HepG2 (cell line): Measurements from ENCODE around the gene NTPCR. TPM values are rescaled to one million over a fixed set of nuclear protein-coding genes. Genes with fewer than 3 reads are reported as not detected.

Experiments
- ATAC-seq: fragments of 200-7000 bp; cut with Tn5 transposase; 3 replicates; pipeline ENCODE4 v1.9.1; 2020; ENCODE audit warnings: mild to moderate bottlenecking, moderate library complexity
- BruUV-seq: library from RNA; stranded (reverse); fragments of 400-500 nt; replicated peaks from 2 replicates; lab custom pipeline; 2021; lab: Mats Ljungman, UMichigan
- CTCF ChIA-PET: fragments of 300-600 bp; formaldehyde crosslinking; extraction: SDS; loops from one replicate; lab custom pipeline; 2021; ENCODE audit warnings: low total read pairs, inconsistent platforms, low intra/inter-chr PET ratio; lab: Yijun Ruan, JAX
- POLR2A ChIA-PET: fragments of 350-600 bp; sonication (Branson Sonifier 250); formaldehyde crosslinking; loops from one replicate; lab custom pipeline; 2020; ENCODE audit warnings: antibody characterized with exemption, inconsistent platforms; lab: Yijun Ruan, JAX
- DNase-seq: peaks from one replicate; pipeline ENCODE4 v3.0.0-alpha.2; 2015; ENCODE audit warnings: low spot score
- FAIRE-seq: peaks from 3 replicates; lab custom pipeline; 2011; peaks lifted over from hg19 to GRCh38; lab: Jason Lieb, UNC
- H2AFZ ChIP-seq: one replicate; pipeline ENCODE4 v1.6.1; 2011; ENCODE audit warnings: low read length, inconsistent platforms
- H3K27ac ChIP-seq: fragments of 300-600 bp; 3 replicates; pipeline ENCODE4 v1.8.0; 2011; ENCODE audit warnings: mixed run types, mild to moderate bottlenecking, mixed read lengths, low read length, inconsistent platforms; ENCODE audit not compliant: insufficient read depth; ENCODE audit errors: extremely low read length
- H3K27me3 ChIP-seq, 2 experiments: fragments of 200-600 bp in 1 of 2; 2 replicates in 1 of 2; 3 replicates in 1 of 2; pipeline versions ENCODE4 v1.6.0 to v1.8.0; 2011; ENCODE audit warnings: low read length in 2 of 2, mild to moderate bottlenecking in 2 of 2, moderate library complexity in 2 of 2, inconsistent platforms in 1 of 2; ENCODE audit not compliant: insufficient read depth in 2 of 2, control insufficient read depth in 1 of 2
- H3K36me3 ChIP-seq, 2 experiments: fragments of 200-600 bp in 1 of 2; replicated peaks in 1 of 2; 2 replicates in 1 of 2; 3 replicates in 1 of 2; pipeline versions ENCODE4 v1.5.1 to v1.8.0; 2011; ENCODE audit warnings: low read length in 2 of 2, inconsistent platforms in 1 of 2; ENCODE audit not compliant: insufficient read depth in 2 of 2, control insufficient read depth in 1 of 2
- H3K4me1 ChIP-seq: 2 replicates; pipeline ENCODE4 v1.5.1; 2012; ENCODE audit warnings: low read length, inconsistent platforms; ENCODE audit not compliant: insufficient read depth
- H3K4me2 ChIP-seq: 2 replicates; pipeline ENCODE4 v1.6.0; 2011; ENCODE audit warnings: low read depth, low read length, inconsistent platforms
- H3K4me3 ChIP-seq, 3 experiments: fragments of 200-600 bp in 1 of 3; sonication (generic), shearing (Covaris generic) in 1 of 3; replicated peaks in 1 of 3; 2 replicates each; pipeline ENCODE4 v1.5.1; 2011 to 2016; ENCODE audit warnings: low read length in 3 of 3, inconsistent platforms in 2 of 3, low read depth in 2 of 3, mild to moderate bottlenecking in 2 of 3, control low read depth in 1 of 3, mixed read lengths in 1 of 3; ENCODE audit not compliant: insufficient read depth in 1 of 3
- H3K79me2 ChIP-seq: one replicate; pipeline ENCODE4 v1.6.1; 2011; ENCODE audit warnings: low read length, inconsistent platforms; ENCODE audit not compliant: insufficient read depth
- H3K9ac ChIP-seq: 2 replicates; pipeline ENCODE4 v1.6.0; 2011; ENCODE audit warnings: mild to moderate bottlenecking, low read depth, low read length, inconsistent platforms; ENCODE audit not compliant: insufficient read depth
- H3K9me3 ChIP-seq: 2 replicates; pipeline ENCODE4 v1.5.1; 2012; ENCODE audit warnings: mild to moderate bottlenecking, low read length
- H4K20me1 ChIP-seq: 2 replicates; pipeline ENCODE4 v1.6.0; 2011; ENCODE audit warnings: inconsistent platforms, mild to moderate bottlenecking, low read length, moderate library complexity; ENCODE audit not compliant: insufficient read depth
- GPN1 ChIP-seq: sonication (generic); formaldehyde crosslinking; IDR thresholded peaks from 2 replicates; pipeline ENCODE4 v1.5.1; 2020; ENCODE audit warnings: missing genetic modification reagents, borderline replicate concordance
- GZF1 ChIP-seq: sonication (generic); formaldehyde crosslinking; IDR thresholded peaks from 2 replicates; pipeline ENCODE4 v1.5.1; 2020; ENCODE audit warnings: mild to moderate bottlenecking, missing genetic modification reagents
- HCFC1 ChIP-seq: fragments of 150-350 bp; IDR thresholded peaks from 2 replicates; pipeline ENCODE4 v1.6.1; 2014; ENCODE audit warnings: low read depth, low read length
- ISL2 ChIP-seq: sonication (generic); formaldehyde crosslinking; IDR thresholded peaks from 2 replicates; pipeline ENCODE4 v1.5.0; 2020; ENCODE audit warnings: missing genetic modification reagents
- MBNL3 ChIP-seq: fragments of 250-450 bp; sonication (Bioruptor Pico); conservative IDR thresholded peaks from 2 replicates; pipeline ENCODE4 v1.8.0; 2022; ENCODE audit warnings: mild to moderate bottlenecking, inconsistent platforms
- NR1H2 ChIP-seq: sonication (generic); formaldehyde crosslinking; IDR thresholded peaks from 2 replicates; pipeline ENCODE4 v1.8.1; 2022; ENCODE audit warnings: low read depth, missing genetic modification reagents, borderline replicate concordance
- PLRG1 ChIP-seq: fragments of 450-650 bp; conservative IDR thresholded peaks from 2 replicates; pipeline ENCODE4 v1.6.1; 2016
- RBM39 ChIP-seq: fragments of 200-400 bp; formaldehyde crosslinking; IDR thresholded peaks from one replicate; pipeline ENCODE4 v1.6.1; 2018; ENCODE audit warnings: antibody characterized with exemption, mild to moderate bottlenecking, low read depth, low read length; ENCODE audit not compliant: poor library complexity, severe bottlenecking
- TCF7 ChIP-seq: sonication (generic); IDR thresholded peaks from 2 replicates; pipeline ENCODE4 v1.6.1; 2016; ENCODE audit warnings: antibody characterized with exemption, low read depth
- THYN1 ChIP-seq: sonication (generic); formaldehyde crosslinking; IDR thresholded peaks from 2 replicates; pipeline ENCODE4 v1.8.1; 2023; ENCODE audit warnings: low read depth, mild to moderate bottlenecking, moderate library complexity, missing genetic modification reagents, borderline replicate concordance
- YEATS2 ChIP-seq: sonication (generic); formaldehyde crosslinking; IDR thresholded peaks from 2 replicates; pipeline ENCODE4 v1.4.0; 2020; ENCODE audit warnings: missing genetic modification reagents, borderline replicate concordance
- ZNF235 ChIP-seq: sonication (generic); formaldehyde crosslinking; IDR thresholded peaks from 2 replicates; pipeline ENCODE4 v1.8.1; 2023; ENCODE audit warnings: mild to moderate bottlenecking, missing genetic modification reagents, borderline replicate concordance
- ZNF713 ChIP-seq: sonication (generic); formaldehyde crosslinking; IDR thresholded peaks from 2 replicates; pipeline ENCODE4 v1.4.0; 2020; ENCODE audit warnings: mild to moderate bottlenecking, missing genetic modification reagents
- ZNF768 ChIP-seq: sonication (generic); formaldehyde crosslinking; IDR thresholded peaks from 2 replicates; pipeline ENCODE4 v1.4.0; 2020; ENCODE audit warnings: missing genetic modification reagents
- ZNF850 ChIP-seq: sonication (generic); formaldehyde crosslinking; conservative IDR thresholded peaks from 2 replicates; pipeline ENCODE4 v1.9.0; 2021; ENCODE audit warnings: mild to moderate bottlenecking, missing genetic modification reagents
- ZSCAN20 ChIP-seq: sonication (generic); formaldehyde crosslinking; IDR thresholded peaks from 2 replicates; pipeline ENCODE4 v1.4.0; 2020; ENCODE audit warnings: missing genetic modification reagents, mild to moderate bottlenecking, borderline replicate concordance
- WGBS: methylation state at CpG from one replicate; pipeline ENCODE4 v1.1.6; 2017; ENCODE audit warnings: low lambda C conversion rate; 5-methylcytosine and 5-hydroxymethylcytosine counted together
- in situ Hi-C: cut with HindIII; loops from 2 replicates; pipeline ENCODE4 v1.10.0; 2017; ENCODE audit warnings: low pct_unique_long_range_greater_than_20kb; ENCODE audit not compliant: extremely low pct_ligation_motif_present
- intact Hi-C: fragments of 100-400 bp; cut with micrococcal nuclease; formaldehyde crosslinking; loops from one replicate; pipeline ENCODE4 v1.10.0; 2022; ENCODE audit not compliant: unreplicated experiment
- polyA plus RNA-seq, 8 experiments: library from polyadenylated mRNA; depleted of rRNA in 3 of 8; stranded (reverse) in 7 of 8; unstranded in 1 of 8; fragments of >200 nt; fragmentation: Illumina TruSeq in 4 of 8; extraction: Trizol in 4 of 8; gene quantifications; 2 replicates each; pipeline versions ENCODE4 v1.2.1 to v1.2.3, GENCODE V29; 2011 to 2016; ENCODE audit warnings: low read depth in 4 of 8, missing spikeins in 1 of 8, mixed read lengths in 1 of 8; ENCODE audit not compliant: insufficient read depth in 1 of 8
- total RNA-seq, 5 experiments: library from RNA; depleted of rRNA; stranded (reverse); fragments of >200 nt; fragmentation: Illumina TruSeq; extraction: Trizol; gene quantifications; 2 replicates each; pipeline ENCODE4 v1.2.3, GENCODE V29; 2016; ENCODE audit warnings: low read depth in 1 of 5
- TF ChIP-seq, protein P1 (sequence below): sonication (generic); formaldehyde crosslinking; IDR thresholded peaks from 2 replicates; pipeline ENCODE4 v1.8.1; 2023; ENCODE audit warnings: missing genetic modification reagents, mild to moderate bottlenecking, borderline replicate concordance
- TF ChIP-seq, protein P2 (sequence below): sonication (generic); formaldehyde crosslinking; IDR thresholded peaks from 2 replicates; pipeline ENCODE4 v1.8.0; 2022; ENCODE audit warnings: mild to moderate bottlenecking, missing genetic modification reagents; ENCODE audit not compliant: insufficient replicate concordance
- TF ChIP-seq, protein P3 (sequence below): sonication (generic); formaldehyde crosslinking; IDR thresholded peaks from 2 replicates; pipeline ENCODE4 v1.9.0; 2021; ENCODE audit warnings: missing genetic modification reagents, borderline replicate concordance
- TF ChIP-seq, protein P4 (sequence below): sonication (generic); formaldehyde crosslinking; IDR thresholded peaks from 2 replicates; pipeline ENCODE4 v1.4.0; 2020; ENCODE audit warnings: low read depth, mild to moderate bottlenecking, missing genetic modification reagents

Gene NTPCR
- total and polyA plus RNA-seq, 2 of the 13 experiments (the other 11 are each of a cell fraction or from before 2014, with no cell fraction given), result 11.7 to 47.0 TPM

DNA sequence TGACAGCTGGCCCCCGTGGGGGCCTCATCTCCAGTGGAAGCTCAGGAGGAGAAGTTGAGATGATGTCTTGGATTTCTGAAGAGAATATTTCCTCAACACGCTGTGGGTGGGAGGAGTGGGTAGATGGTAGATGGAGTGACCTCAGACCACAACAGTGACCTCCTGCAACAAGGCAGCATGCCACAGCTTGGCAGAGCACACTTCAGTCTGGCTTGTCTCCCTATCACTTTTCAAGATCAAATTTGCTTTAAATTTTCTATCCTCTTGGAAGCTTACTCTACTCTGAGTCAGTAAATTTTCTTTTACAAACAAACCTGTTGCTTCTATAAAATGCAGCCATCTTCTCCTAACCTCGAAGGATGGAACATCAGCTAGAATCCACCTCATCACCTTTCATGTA lies 59.7 kb downstream of the NTPCR start:
- Histone ChIP-seq H3K27ac (no peak overlapping the region), H3K4me3 (no peak overlapping the region), H3K27me3 (peaks cover 0 to 8% of the 10 kb centered on the region in 2 experiments; a peak in 2 of 5 replicates), H3K36me3 (no peaks in the 10 kb centered on the region), H3K79me2 (no peaks in the 10 kb centered on the region), H2AFZ (no peak overlapping the region), H3K9ac (no peak overlapping the region), H3K9me3 (no peaks in the 10 kb centered on the region), H3K4me2 (no peak overlapping the region), H4K20me1 (no peaks in the 10 kb centered on the region), H3K4me1 (no peaks in the 10 kb centered on the region)
- CTCF ChIA-PET, result no interaction called here
- no peak for ATAC-seq
- no peak for DNase-seq
- BruUV-seq, result no TSS peak
- in situ Hi-C loops (no loop called here), intact Hi-C loops (no loop called here)
- 1% methylated on average over 3 of the region's 3 CpGs for WGBS
- FAIRE-seq, result no peak
- TF ChIP-seq ZSCAN20 (CRISPR knock-in tag) (no peak), THYN1 (CRISPR knock-in tag) (no peak), TCF7 (no peak), HCFC1 (no peak), RBM39 (no peak), GPN1 (CRISPR knock-in tag) (no peak), ISL2 (no peak), MBNL3 (no peak), ZNF768 (CRISPR knock-in tag) (no peak), NR1H2 (no peak), ZNF235 (CRISPR knock-in tag) (no peak), YEATS2 (no peak), GZF1 (no peak), PLRG1 (no peak), ZNF850 (CRISPR knock-in tag) (no peak), ZNF713 (CRISPR knock-in tag) (no peak)
- TF ChIP-seq, protein P1, sequence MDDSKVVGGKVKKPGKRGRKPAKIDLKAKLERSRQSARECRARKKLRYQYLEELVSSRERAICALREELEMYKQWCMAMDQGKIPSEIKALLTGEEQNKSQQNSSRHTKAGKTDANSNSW (CRISPR knock-in tag), result no peak
- TF ChIP-seq, protein P2, sequence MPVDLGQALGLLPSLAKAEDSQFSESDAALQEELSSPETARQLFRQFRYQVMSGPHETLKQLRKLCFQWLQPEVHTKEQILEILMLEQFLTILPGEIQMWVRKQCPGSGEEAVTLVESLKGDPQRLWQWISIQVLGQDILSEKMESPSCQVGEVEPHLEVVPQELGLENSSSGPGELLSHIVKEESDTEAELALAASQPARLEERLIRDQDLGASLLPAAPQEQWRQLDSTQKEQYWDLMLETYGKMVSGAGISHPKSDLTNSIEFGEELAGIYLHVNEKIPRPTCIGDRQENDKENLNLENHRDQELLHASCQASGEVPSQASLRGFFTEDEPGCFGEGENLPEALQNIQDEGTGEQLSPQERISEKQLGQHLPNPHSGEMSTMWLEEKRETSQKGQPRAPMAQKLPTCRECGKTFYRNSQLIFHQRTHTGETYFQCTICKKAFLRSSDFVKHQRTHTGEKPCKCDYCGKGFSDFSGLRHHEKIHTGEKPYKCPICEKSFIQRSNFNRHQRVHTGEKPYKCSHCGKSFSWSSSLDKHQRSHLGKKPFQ (CRISPR knock-in tag), result no peak
- TF ChIP-seq, protein P3, sequence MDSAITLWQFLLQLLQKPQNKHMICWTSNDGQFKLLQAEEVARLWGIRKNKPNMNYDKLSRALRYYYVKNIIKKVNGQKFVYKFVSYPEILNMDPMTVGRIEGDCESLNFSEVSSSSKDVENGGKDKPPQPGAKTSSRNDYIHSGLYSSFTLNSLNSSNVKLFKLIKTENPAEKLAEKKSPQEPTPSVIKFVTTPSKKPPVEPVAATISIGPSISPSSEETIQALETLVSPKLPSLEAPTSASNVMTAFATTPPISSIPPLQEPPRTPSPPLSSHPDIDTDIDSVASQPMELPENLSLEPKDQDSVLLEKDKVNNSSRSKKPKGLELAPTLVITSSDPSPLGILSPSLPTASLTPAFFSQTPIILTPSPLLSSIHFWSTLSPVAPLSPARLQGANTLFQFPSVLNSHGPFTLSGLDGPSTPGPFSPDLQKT, result no peak
- TF ChIP-seq, protein P4, sequence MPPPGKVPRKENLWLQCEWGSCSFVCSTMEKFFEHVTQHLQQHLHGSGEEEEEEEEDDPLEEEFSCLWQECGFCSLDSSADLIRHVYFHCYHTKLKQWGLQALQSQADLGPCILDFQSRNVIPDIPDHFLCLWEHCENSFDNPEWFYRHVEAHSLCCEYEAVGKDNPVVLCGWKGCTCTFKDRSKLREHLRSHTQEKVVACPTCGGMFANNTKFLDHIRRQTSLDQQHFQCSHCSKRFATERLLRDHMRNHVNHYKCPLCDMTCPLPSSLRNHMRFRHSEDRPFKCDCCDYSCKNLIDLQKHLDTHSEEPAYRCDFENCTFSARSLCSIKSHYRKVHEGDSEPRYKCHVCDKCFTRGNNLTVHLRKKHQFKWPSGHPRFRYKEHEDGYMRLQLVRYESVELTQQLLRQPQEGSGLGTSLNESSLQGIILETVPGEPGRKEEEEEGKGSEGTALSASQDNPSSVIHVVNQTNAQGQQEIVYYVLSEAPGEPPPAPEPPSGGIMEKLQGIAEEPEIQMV (CRISPR knock-in tag), result no peak
- POLR2A ChIA-PET, result no interaction called here
